ENCODE results near the gene GPR137C.

DNA sequence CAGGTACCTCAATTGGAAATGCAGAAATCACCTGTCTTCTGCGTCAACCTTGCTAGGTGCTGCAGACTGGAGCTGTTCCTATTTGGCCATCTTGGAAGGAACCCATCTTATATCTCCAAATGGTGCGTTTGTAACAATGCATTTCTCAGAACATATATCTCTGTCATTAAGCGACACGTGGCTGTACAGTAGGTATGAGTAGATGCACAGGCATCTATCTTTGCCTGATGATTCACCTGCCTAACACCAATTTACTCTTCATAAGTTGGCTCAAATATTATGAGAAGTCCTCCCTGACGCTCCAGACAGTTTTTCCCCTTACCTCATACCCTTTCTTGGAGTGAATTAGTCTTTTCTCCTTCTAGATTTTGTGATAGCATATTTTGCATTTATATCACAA is 44.2 kb downstream of the GPR137C start:
- TF ChIP-seq, protein P1, sequence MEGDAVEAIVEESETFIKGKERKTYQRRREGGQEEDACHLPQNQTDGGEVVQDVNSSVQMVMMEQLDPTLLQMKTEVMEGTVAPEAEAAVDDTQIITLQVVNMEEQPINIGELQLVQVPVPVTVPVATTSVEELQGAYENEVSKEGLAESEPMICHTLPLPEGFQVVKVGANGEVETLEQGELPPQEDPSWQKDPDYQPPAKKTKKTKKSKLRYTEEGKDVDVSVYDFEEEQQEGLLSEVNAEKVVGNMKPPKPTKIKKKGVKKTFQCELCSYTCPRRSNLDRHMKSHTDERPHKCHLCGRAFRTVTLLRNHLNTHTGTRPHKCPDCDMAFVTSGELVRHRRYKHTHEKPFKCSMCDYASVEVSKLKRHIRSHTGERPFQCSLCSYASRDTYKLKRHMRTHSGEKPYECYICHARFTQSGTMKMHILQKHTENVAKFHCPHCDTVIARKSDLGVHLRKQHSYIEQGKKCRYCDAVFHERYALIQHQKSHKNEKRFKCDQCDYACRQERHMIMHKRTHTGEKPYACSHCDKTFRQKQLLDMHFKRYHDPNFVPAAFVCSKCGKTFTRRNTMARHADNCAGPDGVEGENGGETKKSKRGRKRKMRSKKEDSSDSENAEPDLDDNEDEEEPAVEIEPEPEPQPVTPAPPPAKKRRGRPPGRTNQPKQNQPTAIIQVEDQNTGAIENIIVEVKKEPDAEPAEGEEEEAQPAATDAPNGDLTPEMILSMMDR (IDR thresholded peaks at IDR 0.05; ENCODE audit: poor library complexity, severe bottlenecking), result no peak
- TF ChIP-seq, protein P2, sequence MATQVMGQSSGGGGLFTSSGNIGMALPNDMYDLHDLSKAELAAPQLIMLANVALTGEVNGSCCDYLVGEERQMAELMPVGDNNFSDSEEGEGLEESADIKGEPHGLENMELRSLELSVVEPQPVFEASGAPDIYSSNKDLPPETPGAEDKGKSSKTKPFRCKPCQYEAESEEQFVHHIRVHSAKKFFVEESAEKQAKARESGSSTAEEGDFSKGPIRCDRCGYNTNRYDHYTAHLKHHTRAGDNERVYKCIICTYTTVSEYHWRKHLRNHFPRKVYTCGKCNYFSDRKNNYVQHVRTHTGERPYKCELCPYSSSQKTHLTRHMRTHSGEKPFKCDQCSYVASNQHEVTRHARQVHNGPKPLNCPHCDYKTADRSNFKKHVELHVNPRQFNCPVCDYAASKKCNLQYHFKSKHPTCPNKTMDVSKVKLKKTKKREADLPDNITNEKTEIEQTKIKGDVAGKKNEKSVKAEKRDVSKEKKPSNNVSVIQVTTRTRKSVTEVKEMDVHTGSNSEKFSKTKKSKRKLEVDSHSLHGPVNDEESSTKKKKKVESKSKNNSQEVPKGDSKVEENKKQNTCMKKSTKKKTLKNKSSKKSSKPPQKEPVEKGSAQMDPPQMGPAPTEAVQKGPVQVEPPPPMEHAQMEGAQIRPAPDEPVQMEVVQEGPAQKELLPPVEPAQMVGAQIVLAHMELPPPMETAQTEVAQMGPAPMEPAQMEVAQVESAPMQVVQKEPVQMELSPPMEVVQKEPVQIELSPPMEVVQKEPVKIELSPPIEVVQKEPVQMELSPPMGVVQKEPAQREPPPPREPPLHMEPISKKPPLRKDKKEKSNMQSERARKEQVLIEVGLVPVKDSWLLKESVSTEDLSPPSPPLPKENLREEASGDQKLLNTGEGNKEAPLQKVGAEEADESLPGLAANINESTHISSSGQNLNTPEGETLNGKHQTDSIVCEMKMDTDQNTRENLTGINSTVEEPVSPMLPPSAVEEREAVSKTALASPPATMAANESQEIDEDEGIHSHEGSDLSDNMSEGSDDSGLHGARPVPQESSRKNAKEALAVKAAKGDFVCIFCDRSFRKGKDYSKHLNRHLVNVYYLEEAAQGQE (IDR thresholded peaks at IDR 0.05; ENCODE audit: borderline replicate concordance), result no peak

Data from neural cell (in vitro differentiated cells).